ENCODE data around the gene NAGPA. TPM values are rescaled to one million over a fixed set of nuclear protein-coding genes. Genes with fewer than 3 reads are reported as not detected.
"Not testable (repeated sequence)": the region's sequence is repeated elsewhere in the genome, so short reads cannot be mapped to it uniquely, and the experiment has no call there.

The NAGPA gene
- total RNA-seq, 1 donor from 2014 or later, result 3.3 TPM

- no peak for TF ChIP-seq CTCF (IDR thresholded peaks at IDR 0.05)
- no peak for TF ChIP-seq EZH2 (IDR thresholded peaks at IDR 0.05)
- no peak for TF ChIP-seq EZH2phosphoT487 (IDR thresholded peaks at IDR 0.05)
Measured at GRCh38 chr16:5077304-5077703, 43.6 kb upstream of the NAGPA start.

GRCh38 chr16:5075637-5076036, 41.9 kb upstream of the NAGPA start:
- H3K9me3 ChIP-seq (ENCODE audit: low read depth), result no peaks in the 10 kb centered on the region
- peaks cover 25% of the 10 kb centered on the region for H3K79me2 ChIP-seq (ENCODE audit: low read depth)
- H3K4me3 ChIP-seq, result no peak overlapping the region
- no peaks in the 10 kb centered on the region for H3K4me1 ChIP-seq
- Mint-ChIP-seq H3K36me3 (peaks cover 5% of the 10 kb centered on the region), H3K4me1 (peaks cover 11% of the 10 kb centered on the region), H3K27me3 (ENCODE audit: insufficient read depth, low read depth) (peaks cover 2% of the 10 kb centered on the region), H3K4me3 (no peak overlapping the region), H3K27ac (no peak overlapping the region), H3K9me3 (no peaks in the 10 kb centered on the region)
- no peaks in the 10 kb centered on the region for H4K20me1 ChIP-seq (ENCODE audit: low read depth)
- no peaks in the 10 kb centered on the region for H3K36me3 ChIP-seq
- H3K4me2 ChIP-seq, result no peak overlapping the region
- no peak overlapping the region for H3K9ac ChIP-seq
- no peaks in the 10 kb centered on the region for H3F3A ChIP-seq (ENCODE audit: low read depth)
- H3K27me3 ChIP-seq, result no peaks in the 10 kb centered on the region
- no peak overlapping the region for H2AFZ ChIP-seq (replicated peaks)
- no peak overlapping the region for H3K27ac ChIP-seq
- DNase-seq (ENCODE audit: low spot score), result no peak
- TF ChIP-seq EZH2phosphoT487 (IDR thresholded peaks at IDR 0.05), result no peak
- TF ChIP-seq EZH2 (IDR thresholded peaks at IDR 0.05), result no peak

More at GRCh38 chr16:5077304-5077703, 43.6 kb upstream of the NAGPA start:
- Mint-ChIP-seq H3K27ac (no peak overlapping the region), H3K27me3 (ENCODE audit: insufficient read depth, low read depth) (no peaks in the 10 kb centered on the region), H3K9me3 (no peaks in the 10 kb centered on the region), H3K4me1 (peaks cover 9% of the 10 kb centered on the region), H3K36me3 (peaks cover 5% of the 10 kb centered on the region), H3K4me3 (no peak overlapping the region)
- Histone ChIP-seq H3F3A (ENCODE audit: low read depth) (no peaks in the 10 kb centered on the region), H3K9ac (no peak overlapping the region), H3K9me3 (ENCODE audit: low read depth) (no peaks in the 10 kb centered on the region), H3K4me2 (no peak overlapping the region), H4K20me1 (ENCODE audit: low read depth) (no peaks in the 10 kb centered on the region), H2AFZ (replicated peaks) (no peak overlapping the region), H3K27ac (no peak overlapping the region), H3K79me2 (ENCODE audit: low read depth) (peaks cover 21% of the 10 kb centered on the region), H3K4me3 (no peak overlapping the region), H3K36me3 (no peaks in the 10 kb centered on the region), H3K4me1 (no peaks in the 10 kb centered on the region), H3K27me3 (no peaks in the 10 kb centered on the region)
- no peak for DNase-seq (ENCODE audit: low spot score)

- H3K4me1 ChIP-seq; H2AFZ ChIP-seq (replicated peaks); H3K9ac ChIP-seq; H3K27me3 ChIP-seq; DNase-seq (ENCODE audit: low spot score); H3K4me2 ChIP-seq; H3K4me3 ChIP-seq; H3K36me3 ChIP-seq; H3K4me3 Mint-ChIP-seq; H4K20me1 ChIP-seq (ENCODE audit: low read depth); H3K9me3 ChIP-seq (ENCODE audit: low read depth); H3F3A ChIP-seq (ENCODE audit: low read depth); H3K27me3 Mint-ChIP-seq (ENCODE audit: insufficient read depth, low read depth); H3K9me3 Mint-ChIP-seq; H3K27ac ChIP-seq; H3K36me3 Mint-ChIP-seq; H3K27ac Mint-ChIP-seq: not testable (repeated sequence)
- H3K79me2 ChIP-seq (ENCODE audit: low read depth), result peaks cover 25% of the 10 kb centered on the region
- peaks cover 11% of the 10 kb centered on the region for H3K4me1 Mint-ChIP-seq
Measured at GRCh38 chr16:5073771-5074170, 40.0 kb upstream of the NAGPA start.

- H3K27me3 ChIP-seq, result no peaks in the 10 kb centered on the region
- H3K9me3 ChIP-seq (ENCODE audit: low read depth), result no peaks in the 10 kb centered on the region
- no peaks in the 10 kb centered on the region for H3K4me1 ChIP-seq
- no peaks in the 10 kb centered on the region for H4K20me1 ChIP-seq (ENCODE audit: low read depth)
- H3K9me3 Mint-ChIP-seq, result no peaks in the 10 kb centered on the region
- no peak overlapping the region for H2AFZ ChIP-seq (replicated peaks)
- peaks cover 3% of the 10 kb centered on the region for H3K36me3 Mint-ChIP-seq
- H3K36me3 ChIP-seq, result no peaks in the 10 kb centered on the region
- H3K27ac ChIP-seq, result no peak overlapping the region
- no peak for DNase-seq (ENCODE audit: low spot score)
- peak overlapping the region; percentile 94 for H3K4me3 Mint-ChIP-seq
- H3K79me2 ChIP-seq (ENCODE audit: low read depth), result peaks cover 25% of the 10 kb centered on the region
- H3K4me2 ChIP-seq, result no peak overlapping the region
- no peak overlapping the region for H3K27ac Mint-ChIP-seq
- H3K4me3 ChIP-seq, result no peak overlapping the region
- peaks cover 11% of the 10 kb centered on the region for H3K4me1 Mint-ChIP-seq
- TF ChIP-seq EZH2phosphoT487 (IDR thresholded peaks at IDR 0.05) (no peak), CTCF (IDR thresholded peaks at IDR 0.05) (no peak), EZH2 (IDR thresholded peaks at IDR 0.05) (no peak)
- peaks cover 2% of the 10 kb centered on the region for H3K27me3 Mint-ChIP-seq (ENCODE audit: insufficient read depth, low read depth)
- no peak overlapping the region for H3K9ac ChIP-seq
- H3F3A ChIP-seq (ENCODE audit: low read depth), result no peaks in the 10 kb centered on the region
Measured at GRCh38 chr16:5073279-5073629, 39.5 kb upstream of the NAGPA start.

All from neural progenitor cell (in vitro differentiated cells).